Memory B cell (primary cell): ENCODE data around the gene CDKL2.
"Not testable (repeated sequence)": the region's sequence is repeated elsewhere in the genome, so short reads cannot be mapped to it uniquely, and the experiment has no call there.

Experiments
- ATAC-seq: fragments of 150-1000 bp; cut with Tn5 transposase; 2 replicates; pipeline ENCODE4 v1.10.0; 2021; ENCODE audit warnings: low read depth, mild to moderate bottlenecking, moderate library complexity
- DNase-seq, 2 donors: peaks; one replicate each; pipeline ENCODE4 v3.0.0; 2022; ENCODE audit warnings: low spot score in 2 of 2
- H3K27ac Mint-ChIP-seq: one replicate; pipeline ENCODE4 v1.8.0; 2022; ENCODE audit warnings: mild to moderate bottlenecking, moderate library complexity, mixed read lengths
- H3K27me3 Mint-ChIP-seq: one replicate; pipeline ENCODE4 v1.8.0; 2022; ENCODE audit warnings: mixed read lengths
- H3K36me3 Mint-ChIP-seq: one replicate; pipeline ENCODE4 v1.8.0; 2022; ENCODE audit warnings: mild to moderate bottlenecking, mixed read lengths
- H3K4me1 Mint-ChIP-seq: one replicate; pipeline ENCODE4 v1.8.0; 2022; ENCODE audit warnings: mixed read lengths
- H3K4me3 Mint-ChIP-seq: one replicate; pipeline ENCODE4 v1.8.0; 2022; ENCODE audit warnings: mild to moderate bottlenecking, moderate library complexity, mixed read lengths
- H3K9me3 Mint-ChIP-seq: one replicate; pipeline ENCODE4 v1.8.0; 2022; ENCODE audit warnings: mixed read lengths

The CDKL2 gene

GRCh38 chr4:75630174-75630936 is at the start of gene CDKL2:
CDKL2 (minus strand) TSS chr4:75630528; CDS start chr4:75625988, 4,540 bp downstream.
- Mint-ChIP-seq H3K9me3 (no peaks in the 10 kb centered on the region), H3K27me3 (no peaks in the 10 kb centered on the region), H3K4me1 (peaks cover 6% of the 10 kb centered on the region), H3K4me3 (peak within 1 kb of the TSS; percentile 91), H3K27ac (peak within 1 kb of the TSS; percentile 68), H3K36me3 (no peaks in the 10 kb centered on the region)
- DNase-seq (peak; percentile 87), ATAC-seq (peak; percentile 98)

- ATAC-seq (no peak), DNase-seq (no peak)
- Mint-ChIP-seq H3K4me1 (peaks cover 5% of the 10 kb centered on the region), H3K27ac (no peak overlapping the region), H3K4me3 (no peak overlapping the region), H3K36me3 (no peaks in the 10 kb centered on the region), H3K9me3 (no peaks in the 10 kb centered on the region), H3K27me3 (no peaks in the 10 kb centered on the region)
These were observed 48.6 kb upstream of the CDKL2 start for GRCh38 chr4:75678965-75679364.

DNA sequence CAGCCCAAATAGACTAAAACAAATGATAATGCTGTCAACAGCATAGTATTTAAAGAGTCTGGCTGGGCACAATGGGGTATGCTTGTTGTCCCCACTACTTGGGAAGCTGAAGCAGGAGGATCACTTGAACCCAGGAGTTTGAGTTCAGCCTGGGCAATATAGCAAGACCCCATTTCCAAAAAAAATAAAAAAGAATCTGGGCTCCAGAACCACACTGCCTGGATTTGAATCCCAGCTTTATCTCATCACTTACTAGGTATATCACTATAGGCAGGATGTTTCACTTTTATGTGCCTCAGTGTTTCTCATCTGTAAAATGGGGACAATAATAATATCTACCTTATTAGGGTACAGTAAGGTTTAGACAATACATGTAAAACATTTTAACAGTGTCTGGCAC is 48.1 kb upstream of the CDKL2 start:
- Mint-ChIP-seq H3K4me3 (no peak overlapping the region), H3K27ac (no peak overlapping the region), H3K36me3 (no peaks in the 10 kb centered on the region)

GRCh38 chr4:75675004-75675531 is 44.7 kb upstream of the CDKL2 start:
- Mint-ChIP-seq H3K9me3 (no peaks in the 10 kb centered on the region), H3K4me1 (peaks cover 15% of the 10 kb centered on the region), H3K27ac (no peak overlapping the region), H3K27me3 (no peaks in the 10 kb centered on the region), H3K36me3 (no peaks in the 10 kb centered on the region), H3K4me3 (no peak overlapping the region)
- DNase-seq: no peak
- no peak for ATAC-seq

More for the DNA sequence above, 48.1 kb upstream of the CDKL2 start:
- no peaks in the 10 kb centered on the region for H3K27me3 Mint-ChIP-seq
- no peak for DNase-seq
- no peaks in the 10 kb centered on the region for H3K9me3 Mint-ChIP-seq
- H3K4me1 Mint-ChIP-seq: peaks cover 8% of the 10 kb centered on the region
- no peak for ATAC-seq

DNA sequence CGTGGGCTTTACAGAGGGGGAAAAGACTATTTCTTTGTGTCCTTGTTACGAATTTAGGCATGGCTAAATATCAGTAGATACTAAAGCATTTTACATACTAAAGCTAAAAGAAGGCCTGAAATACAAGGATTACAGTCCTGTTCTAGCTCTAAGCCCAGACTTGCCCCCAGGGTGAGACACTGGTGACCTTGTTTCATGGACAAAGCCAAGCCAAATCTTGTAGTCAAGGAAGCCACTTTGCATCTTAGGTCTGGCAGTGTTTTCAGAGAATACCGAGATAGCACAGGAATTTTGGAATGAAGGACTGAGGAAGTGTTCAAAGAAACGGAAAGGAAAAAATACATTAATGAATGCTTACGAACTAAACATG is 43.6 kb upstream of the CDKL2 start:
- ATAC-seq: no peak
- H3K36me3 Mint-ChIP-seq: no peaks in the 10 kb centered on the region

GRCh38 chr4:75673027-75673958 is 43.0 kb upstream of the CDKL2 start, which contains the start of gene G3BP2:
G3BP2 (minus strand) TSS chr4:75673411; CDS start chr4:75662025, 11,386 bp downstream.
- Mint-ChIP-seq H3K4me3 (peak within 1 kb of the TSS; percentile 98), H3K27me3 (no peaks in the 10 kb centered on the region), H3K27ac (peak within 1 kb of the TSS; percentile 99), H3K9me3 (no peaks in the 10 kb centered on the region), H3K4me1 (peaks cover 28% of the 10 kb centered on the region), H3K36me3 (no peaks in the 10 kb centered on the region)
- ATAC-seq (peak; percentile 88), DNase-seq (peak; percentile 86 to 94)

More for the DNA sequence above, 43.6 kb upstream of the CDKL2 start:
- H3K9me3 Mint-ChIP-seq: no peaks in the 10 kb centered on the region
- peak overlapping the region; percentile 99 for H3K27ac Mint-ChIP-seq
- H3K4me3 Mint-ChIP-seq: peak overlapping the region; percentile 98
- no peak for DNase-seq
- peaks cover 22% of the 10 kb centered on the region for H3K4me1 Mint-ChIP-seq
- no peaks in the 10 kb centered on the region for H3K27me3 Mint-ChIP-seq

DNA sequence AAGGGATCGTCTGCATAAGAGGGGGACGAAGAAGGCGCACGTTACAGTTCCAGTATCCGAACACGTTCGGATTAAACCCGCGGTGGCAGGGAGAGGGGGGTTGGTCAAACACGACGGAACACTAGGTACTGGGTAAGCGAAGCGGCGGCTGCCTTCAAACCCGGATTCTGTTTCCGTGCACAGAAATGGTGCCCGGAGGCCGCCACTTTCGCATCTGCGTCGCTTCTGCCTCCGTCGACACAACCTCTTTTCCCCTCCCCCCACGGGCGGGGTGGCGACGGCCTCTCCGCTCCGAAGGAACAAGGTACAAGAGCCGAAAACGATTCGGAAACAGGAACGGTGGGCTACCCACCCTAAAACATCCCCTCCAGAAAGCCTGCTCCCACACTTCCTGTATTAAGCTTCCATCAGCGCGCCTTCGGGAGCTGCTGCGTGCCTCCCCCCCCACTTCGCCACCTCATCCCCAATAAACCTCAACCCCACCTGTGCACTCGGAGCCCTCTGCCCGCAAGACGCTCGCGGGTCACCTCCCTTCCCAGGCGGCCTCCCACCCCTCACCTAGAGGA is 42.2 kb upstream of the CDKL2 start:
- H3K4me3 Mint-ChIP-seq: peak overlapping the region; percentile 98
- peaks cover 34% of the 10 kb centered on the region for H3K4me1 Mint-ChIP-seq
- peak overlapping the region; percentile 99 for H3K27ac Mint-ChIP-seq
- no peaks in the 10 kb centered on the region for H3K36me3 Mint-ChIP-seq
- DNase-seq (peak; percentile 74 to 78), ATAC-seq (peak; percentile 32)
- H3K27me3 Mint-ChIP-seq: no peaks in the 10 kb centered on the region
- H3K9me3 Mint-ChIP-seq: no peaks in the 10 kb centered on the region

DNA sequence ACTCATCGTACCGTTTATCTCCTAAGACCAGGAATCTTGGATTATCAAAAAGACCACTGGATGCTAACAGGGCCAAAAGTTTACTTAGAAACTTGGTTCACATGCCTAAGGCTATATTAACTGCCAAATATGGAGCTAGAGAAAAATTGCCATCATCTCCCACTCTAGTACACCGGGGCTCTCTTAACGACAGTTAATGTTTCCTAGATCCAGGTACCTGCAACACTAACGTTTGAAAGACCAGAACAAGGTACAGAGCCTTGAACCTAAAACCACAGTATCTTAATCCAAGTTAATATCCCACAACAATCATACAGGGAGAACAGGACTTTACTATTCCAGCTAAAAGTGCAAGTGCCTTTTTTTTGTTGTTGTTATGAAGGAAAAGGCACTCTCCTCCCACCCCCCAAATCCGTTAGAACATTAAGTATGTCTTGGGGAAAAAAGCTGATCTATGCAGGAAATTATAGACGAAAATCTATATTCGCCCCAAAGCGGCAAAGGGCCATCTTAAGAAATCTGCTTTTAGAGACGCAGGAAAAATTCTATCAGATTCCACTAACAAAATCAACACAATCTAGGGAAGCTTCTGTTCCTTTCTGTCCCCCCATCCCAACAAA is 41.6 kb upstream of the CDKL2 start:
- no peaks in the 10 kb centered on the region for H3K27me3 Mint-ChIP-seq
- no peaks in the 10 kb centered on the region for H3K36me3 Mint-ChIP-seq
- H3K27ac Mint-ChIP-seq: peak overlapping the region; percentile 99
- DNase-seq: no peak
- H3K4me3 Mint-ChIP-seq: peak overlapping the region; percentile 98
- no peaks in the 10 kb centered on the region for H3K9me3 Mint-ChIP-seq
- ATAC-seq: no peak
- H3K4me1 Mint-ChIP-seq: peaks cover 37% of the 10 kb centered on the region

DNA sequence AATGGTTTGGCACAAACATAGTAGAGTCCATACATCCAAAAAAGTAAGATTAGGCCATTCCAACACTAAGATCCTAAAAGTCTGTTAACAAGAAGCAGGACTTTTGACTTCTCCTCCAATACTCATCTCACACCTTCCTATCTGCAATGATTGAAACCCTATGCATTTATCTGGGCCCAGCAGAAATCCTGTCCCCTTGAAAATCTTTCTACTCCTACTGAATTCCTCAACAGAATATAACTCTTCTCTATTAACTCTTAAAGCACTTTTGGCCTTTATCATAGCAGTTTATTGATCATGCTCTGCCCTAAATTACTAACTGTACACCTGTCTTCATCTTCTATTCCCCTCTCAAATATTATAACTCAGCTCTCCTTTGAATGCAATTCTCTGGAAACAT is 38.3 kb upstream of the CDKL2 start:
- Mint-ChIP-seq H3K9me3 (no peaks in the 10 kb centered on the region), H3K4me1 (peaks cover 46% of the 10 kb centered on the region), H3K27ac (peak overlapping the region; percentile 17), H3K36me3 (no peaks in the 10 kb centered on the region), H3K4me3 (peak overlapping the region; percentile 8), H3K27me3 (no peaks in the 10 kb centered on the region)
- ATAC-seq (no peak), DNase-seq (no peak)

DNA sequence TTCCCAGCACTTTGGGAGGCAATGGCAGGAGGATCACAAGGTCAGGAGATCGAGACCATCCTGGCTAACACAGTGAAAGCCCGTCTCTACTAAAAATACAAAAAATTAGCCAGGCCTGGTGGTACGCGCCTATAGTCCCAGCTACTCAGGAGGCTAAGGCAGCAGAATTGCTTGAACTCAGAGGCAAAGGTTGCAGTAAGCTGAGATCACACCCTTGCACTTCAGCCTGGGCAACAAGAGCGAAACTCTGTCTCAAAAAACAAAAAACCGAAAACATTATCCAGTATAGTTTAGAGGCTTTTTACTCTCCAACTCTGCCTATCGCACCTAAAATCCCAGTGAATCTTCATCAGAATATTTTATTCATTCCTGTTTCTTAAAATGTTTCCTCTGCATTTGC is 37.3 kb upstream of the CDKL2 start:
- H3K27ac Mint-ChIP-seq: peak overlapping the region; percentile 60
- DNase-seq, H3K36me3 Mint-ChIP-seq, H3K9me3 Mint-ChIP-seq, H3K27me3 Mint-ChIP-seq, ATAC-seq: not testable (repeated sequence)
- H3K4me1 Mint-ChIP-seq: peaks cover 46% of the 10 kb centered on the region
- H3K4me3 Mint-ChIP-seq: peak overlapping the region; percentile 52

DNA sequence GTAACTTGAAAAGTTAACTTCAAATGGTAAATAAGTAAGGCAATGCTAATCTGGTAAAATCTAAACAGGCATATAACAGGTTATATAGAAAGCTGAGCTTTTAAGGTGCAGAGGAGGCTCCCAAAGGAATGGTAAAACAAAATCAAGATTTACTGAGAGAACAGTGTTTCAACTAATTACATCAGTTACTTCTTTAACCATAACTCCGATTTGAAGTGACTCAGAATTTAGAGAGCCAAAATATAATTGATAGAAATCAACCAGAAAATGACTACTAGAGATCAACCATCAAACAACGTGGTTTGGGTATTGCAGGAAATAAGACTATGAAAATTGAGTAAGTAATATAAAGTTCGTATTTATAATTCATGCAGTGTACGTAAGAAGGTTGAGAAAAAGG is 36.0 kb upstream of the CDKL2 start:
- H3K4me3 Mint-ChIP-seq: peak overlapping the region; percentile 3
- ATAC-seq (no peak), DNase-seq (no peak)
- H3K9me3 Mint-ChIP-seq: no peaks in the 10 kb centered on the region
- peaks cover 42% of the 10 kb centered on the region for H3K4me1 Mint-ChIP-seq
- no peak overlapping the region for H3K27ac Mint-ChIP-seq
- peaks cover 2% of the 10 kb centered on the region for H3K36me3 Mint-ChIP-seq
- no peaks in the 10 kb centered on the region for H3K27me3 Mint-ChIP-seq

DNA sequence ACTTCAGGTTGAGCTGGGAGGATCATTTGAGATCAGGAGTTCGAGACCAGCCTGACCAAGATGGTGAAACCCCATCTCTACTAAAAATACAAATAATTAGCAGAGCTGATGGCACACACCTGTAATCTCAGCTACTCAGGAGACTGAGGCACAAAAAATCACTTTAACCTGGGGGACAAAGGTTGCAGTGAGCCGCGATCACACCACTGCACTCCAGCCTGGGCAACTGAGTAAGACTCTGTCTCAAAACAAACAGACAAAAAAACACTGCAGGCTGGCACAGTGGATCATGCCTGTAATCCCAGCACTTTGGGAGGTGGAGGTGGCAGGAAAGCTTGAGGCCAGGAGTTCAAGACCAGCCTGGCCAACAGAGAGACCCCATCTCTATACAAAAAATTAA is 34.3 kb upstream of the CDKL2 start:
- DNase-seq, H3K27me3 Mint-ChIP-seq, H3K4me3 Mint-ChIP-seq, ATAC-seq, H3K9me3 Mint-ChIP-seq, H3K36me3 Mint-ChIP-seq: not testable (repeated sequence)
- Mint-ChIP-seq H3K4me1 (peaks cover 39% of the 10 kb centered on the region), H3K27ac (peak overlapping the region; percentile 53)

GRCh38 chr4:75662626-75663025 is 32.3 kb upstream of the CDKL2 start:
- H3K4me1 Mint-ChIP-seq: peaks cover 26% of the 10 kb centered on the region
- DNase-seq: no peak
- H3K9me3 Mint-ChIP-seq: no peaks in the 10 kb centered on the region
- H3K27me3 Mint-ChIP-seq: no peaks in the 10 kb centered on the region
- no peak for ATAC-seq
- no peak overlapping the region for H3K4me3 Mint-ChIP-seq
- H3K27ac Mint-ChIP-seq: no peak overlapping the region
- peaks cover 12% of the 10 kb centered on the region for H3K36me3 Mint-ChIP-seq
